Liver (tissue), 9 donors: ENCODE data around the gene C16orf92. TPM values are rescaled to one million over a fixed set of nuclear protein-coding genes. Genes with fewer than 3 reads are reported as not detected.

ENCODE experiments used
- DNase-seq: peaks from one replicate; pipeline ENCODE4 v3.0.0-alpha.2; 2017; ENCODE audit warnings: low spot score
- H3K27ac ChIP-seq, 2 donors: one replicate each; pipeline ENCODE4 v1.7.0; 2013; ENCODE audit warnings: inconsistent platforms in 2 of 2, low read length in 2 of 2, control low read depth in 1 of 2, low read depth in 1 of 2, mild to moderate bottlenecking in 1 of 2
- H3K27me3 ChIP-seq, 4 donors: one replicate each; pipeline versions ENCODE4 v1.6.1 to v1.7.0; 2013; ENCODE audit warnings: low read length in 3 of 4, inconsistent platforms in 1 of 4, mild to moderate bottlenecking in 1 of 4, moderate library complexity in 1 of 4; ENCODE audit not compliant: control insufficient read depth in 4 of 4, insufficient read depth in 4 of 4
- H3K36me3 ChIP-seq, 4 donors: one replicate each; pipeline versions ENCODE4 v1.6.1 to v1.7.0; 2013; ENCODE audit warnings: low read length in 3 of 4, mild to moderate bottlenecking in 3 of 4, low read depth in 1 of 4, moderate library complexity in 1 of 4; ENCODE audit not compliant: control insufficient read depth in 4 of 4, insufficient read depth in 3 of 4
- H3K4me1 ChIP-seq, 4 donors: one replicate each; pipeline versions ENCODE4 v1.6.1 to v1.7.0; 2013; ENCODE audit warnings: low read length in 3 of 4, mild to moderate bottlenecking in 3 of 4, moderate library complexity in 1 of 4; ENCODE audit not compliant: control insufficient read depth in 4 of 4, insufficient read depth in 4 of 4
- H3K4me3 ChIP-seq, 3 donors: one replicate each; pipeline versions ENCODE4 v1.6.1 to v1.7.0; 2013; ENCODE audit warnings: low read length in 3 of 3, control low read depth in 1 of 3, low read depth in 1 of 3, mild to moderate bottlenecking in 1 of 3
- H3K9ac ChIP-seq, 2 donors: one replicate each; pipeline ENCODE4 v1.7.0; 2013; ENCODE audit warnings: low read length in 2 of 2, mild to moderate bottlenecking in 2 of 2, moderate library complexity in 2 of 2, control low read depth in 1 of 2, low read depth in 1 of 2
- H3K9me3 ChIP-seq, 4 donors: one replicate each; pipeline versions ENCODE4 v1.6.1 to v1.7.0; 2013; ENCODE audit warnings: low read length in 3 of 4; ENCODE audit not compliant: control insufficient read depth in 4 of 4
- ATF3 ChIP-seq: IDR thresholded peaks from 2 replicates; pipeline ENCODE4 v1.6.1; 2016; ENCODE audit warnings: antibody characterized with exemption
- CTCF ChIP-seq: fragments of 150-350 bp; IDR thresholded peaks from 2 replicates; pipeline ENCODE4 v1.5.1; 2017; ENCODE audit warnings: improper control_type of control experiment, low read depth, low read length; ENCODE audit not compliant: missing input control
- EGR1 ChIP-seq, 2 donors: IDR thresholded peaks; 2 replicates each; pipeline ENCODE4 v1.6.1; 2016 to 2018; ENCODE audit warnings: antibody characterized with exemption in 2 of 2, low read depth in 2 of 2
- FOXA1 ChIP-seq: IDR thresholded peaks from 2 replicates; pipeline ENCODE4 v1.6.1; 2016; ENCODE audit warnings: antibody characterized with exemption
- FOXA2 ChIP-seq: IDR thresholded peaks from 2 replicates; pipeline ENCODE4 v1.6.1; 2016; ENCODE audit warnings: antibody characterized with exemption
- GABPA ChIP-seq, 2 donors: IDR thresholded peaks in 1 of 2; conservative IDR thresholded peaks in 1 of 2; 2 replicates each; pipeline ENCODE4 v1.6.1; 2016; ENCODE audit warnings: antibody characterized with exemption in 2 of 2, mild to moderate bottlenecking in 1 of 2, moderate library complexity in 1 of 2
- HNF4A ChIP-seq, 2 donors: conservative IDR thresholded peaks; 2 replicates each; pipeline ENCODE4 v1.6.1; 2016; ENCODE audit warnings: antibody characterized with exemption in 2 of 2, mild to moderate bottlenecking in 2 of 2
- HNF4G ChIP-seq: IDR thresholded peaks from 2 replicates; pipeline ENCODE4 v1.6.1; 2016; ENCODE audit warnings: antibody characterized with exemption
- JUND ChIP-seq, 2 donors: IDR thresholded peaks; 2 replicates each; pipeline ENCODE4 v1.6.1; 2016; ENCODE audit warnings: antibody characterized with exemption in 2 of 2
- MAX ChIP-seq: IDR thresholded peaks from 2 replicates; pipeline ENCODE4 v1.6.1; 2016; ENCODE audit warnings: antibody characterized with exemption
- RAD21 ChIP-seq, 2 donors: IDR thresholded peaks; 2 replicates each; pipeline ENCODE4 v1.6.1; 2016; ENCODE audit warnings: antibody characterized with exemption in 2 of 2, mild to moderate bottlenecking in 2 of 2
- REST ChIP-seq: IDR thresholded peaks from 2 replicates; pipeline ENCODE4 v1.6.1; 2016; ENCODE audit warnings: antibody characterized with exemption, mild to moderate bottlenecking
- RXRA ChIP-seq, 2 donors: IDR thresholded peaks; 2 replicates each; pipeline ENCODE4 v1.6.1; 2017 to 2018; ENCODE audit warnings: antibody characterized with exemption in 2 of 2, mild to moderate bottlenecking in 1 of 2
- SP1 ChIP-seq: IDR thresholded peaks from 2 replicates; pipeline ENCODE4 v1.6.1; 2018; ENCODE audit warnings: antibody characterized with exemption, mild to moderate bottlenecking
- YY1 ChIP-seq: IDR thresholded peaks from 2 replicates; pipeline ENCODE4 v1.6.1; 2016; ENCODE audit warnings: antibody characterized with exemption, mild to moderate bottlenecking
- WGBS: extraction: QIAGEN DNeasy Blood & Tissue Kit; methylation state at CpG from one replicate; pipeline ENCODE4 v1.1.7; 2013; 5-methylcytosine and 5-hydroxymethylcytosine counted together
- polyA plus RNA-seq, 2 donors: library from polyadenylated mRNA; stranded (reverse) in 1 of 2; unstranded in 1 of 2; fragments of 200-250 nt in 1 of 2; fragments of >200 nt in 1 of 2; fragmentation: Nextera tagmentation in 1 of 2; extraction: Ambion mirVana in 1 of 2; gene quantifications; one replicate each; pipeline versions ENCODE4 v1.2.1 to v1.2.3, GENCODE V29; 2013 to 2015
- total RNA-seq, 2 donors: library from RNA; depleted of rRNA; stranded (reverse); fragments of >200 nt; gene quantifications; one replicate each; pipeline ENCODE4 v1.2.3, GENCODE V29; 2014
- TF ChIP-seq, protein P1 (sequence below): IDR thresholded peaks from 2 replicates; pipeline ENCODE4 v1.6.1; 2016; ENCODE audit warnings: antibody characterized with exemption
- donor health status: healthy.
- donor health status: healthy.
- donor health status: healthy.
- donor health status: healthy.
- donor health status: healthy.

Gene C16orf92
- total and polyA plus RNA-seq, 4 donors: not detected

- TF ChIP-seq GABPA (IDR thresholded peaks at IDR 0.05 in 1 of 2, conservative IDR thresholded peaks at IDR 0.05 in 1 of 2) (no peak), YY1 (no peak), RAD21 (IDR thresholded peaks at IDR 0.05) (no peak), HNF4G (no peak), SP1 (no peak), MAX (no peak)
These were observed 39.4 kb upstream of the C16orf92 start (continued) for GRCh38 chr16:29983420-29984136.

GRCh38 chr16:29984137-29984763 lies 38.7 kb upstream of the C16orf92 start:
- Histone ChIP-seq H3K27ac (no peak overlapping the region), H3K4me1 (no peaks in the 10 kb centered on the region), H3K27me3 (no peaks in the 10 kb centered on the region), H3K4me3 (no peak overlapping the region), H3K9me3 (no peaks in the 10 kb centered on the region), H3K36me3 (peaks cover 38 to 94% (median 71%) of the 10 kb centered on the region in 4 donors), H3K9ac (no peak overlapping the region)
- DNase-seq: no peak
- 96% methylated on average over 6 of the region's 6 CpGs for WGBS
- no peak for TF ChIP-seq EGR1 (IDR thresholded peaks at IDR 0.05; ENCODE audit: low read depth in 2 of 2)
- no peak for TF ChIP-seq FOXA1
- TF ChIP-seq RAD21 (IDR thresholded peaks at IDR 0.05): no peak
- TF ChIP-seq, protein P1, sequence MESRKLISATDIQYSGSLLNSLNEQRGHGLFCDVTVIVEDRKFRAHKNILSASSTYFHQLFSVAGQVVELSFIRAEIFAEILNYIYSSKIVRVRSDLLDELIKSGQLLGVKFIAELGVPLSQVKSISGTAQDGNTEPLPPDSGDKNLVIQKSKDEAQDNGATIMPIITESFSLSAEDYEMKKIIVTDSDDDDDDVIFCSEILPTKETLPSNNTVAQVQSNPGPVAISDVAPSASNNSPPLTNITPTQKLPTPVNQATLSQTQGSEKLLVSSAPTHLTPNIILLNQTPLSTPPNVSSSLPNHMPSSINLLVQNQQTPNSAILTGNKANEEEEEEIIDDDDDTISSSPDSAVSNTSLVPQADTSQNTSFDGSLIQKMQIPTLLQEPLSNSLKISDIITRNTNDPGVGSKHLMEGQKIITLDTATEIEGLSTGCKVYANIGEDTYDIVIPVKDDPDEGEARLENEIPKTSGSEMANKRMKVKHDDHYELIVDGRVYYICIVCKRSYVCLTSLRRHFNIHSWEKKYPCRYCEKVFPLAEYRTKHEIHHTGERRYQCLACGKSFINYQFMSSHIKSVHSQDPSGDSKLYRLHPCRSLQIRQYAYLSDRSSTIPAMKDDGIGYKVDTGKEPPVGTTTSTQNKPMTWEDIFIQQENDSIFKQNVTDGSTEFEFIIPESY: no peak
- TF ChIP-seq MAX: no peak
- TF ChIP-seq SP1: no peak
- TF ChIP-seq HNF4G: no peak
- no peak for TF ChIP-seq FOXA2
- no peak for TF ChIP-seq JUND (IDR thresholded peaks at IDR 0.05)
- no peak for TF ChIP-seq YY1
- TF ChIP-seq CTCF: no peak
- TF ChIP-seq HNF4A (conservative IDR thresholded peaks at IDR 0.05): no peak
- no peak for TF ChIP-seq RXRA (IDR thresholded peaks at IDR 0.05)

GRCh38 chr16:29984764-29985147 lies 38.2 kb upstream of the C16orf92 start:
- no peak for TF ChIP-seq REST
- TF ChIP-seq RXRA (IDR thresholded peaks at IDR 0.05): no peak
- TF ChIP-seq EGR1 (IDR thresholded peaks at IDR 0.05; ENCODE audit: low read depth in 2 of 2): no peak
- no peak for TF ChIP-seq ATF3
- TF ChIP-seq, protein P1: no peak
- TF ChIP-seq HNF4A (conservative IDR thresholded peaks at IDR 0.05): no peak
- TF ChIP-seq GABPA (IDR thresholded peaks at IDR 0.05 in 1 of 2, conservative IDR thresholded peaks at IDR 0.05 in 1 of 2): no peak
- TF ChIP-seq JUND (IDR thresholded peaks at IDR 0.05): no peak
- TF ChIP-seq HNF4G: no peak
- TF ChIP-seq FOXA2: no peak
- Histone ChIP-seq H3K4me1 (no peaks in the 10 kb centered on the region), H3K36me3 (peaks cover 38 to 94% (median 68%) of the 10 kb centered on the region in 4 donors), H3K9ac (no peak overlapping the region), H3K27ac (no peak overlapping the region), H3K27me3 (no peaks in the 10 kb centered on the region), H3K9me3 (no peaks in the 10 kb centered on the region), H3K4me3 (no peak overlapping the region)
- no peak for DNase-seq
- 93% methylated on average over 5 of the region's 5 CpGs for WGBS
